OCI-M2 (cell line): Measurements from ENCODE around the gene RNF5.
"Not testable (repeated sequence)": the region's sequence is repeated elsewhere in the genome, so short reads cannot be mapped to it uniquely, and the experiment has no call there.

ENCODE experiments used
- DNase-seq: peaks from one replicate; lab custom pipeline; 2025; ENCODE audit not compliant: unreplicated experiment; lab: John Stamatoyannopoulos, UW

Gene RNF5

GRCh38 chr6:32204268-32204715 lies 26.1 kb downstream of the RNF5 start:
- DNase-seq, result no peak

- no peak for DNase-seq
Measured at GRCh38 chr6:32208996-32209395, 30.8 kb downstream of the RNF5 start.

DNA sequence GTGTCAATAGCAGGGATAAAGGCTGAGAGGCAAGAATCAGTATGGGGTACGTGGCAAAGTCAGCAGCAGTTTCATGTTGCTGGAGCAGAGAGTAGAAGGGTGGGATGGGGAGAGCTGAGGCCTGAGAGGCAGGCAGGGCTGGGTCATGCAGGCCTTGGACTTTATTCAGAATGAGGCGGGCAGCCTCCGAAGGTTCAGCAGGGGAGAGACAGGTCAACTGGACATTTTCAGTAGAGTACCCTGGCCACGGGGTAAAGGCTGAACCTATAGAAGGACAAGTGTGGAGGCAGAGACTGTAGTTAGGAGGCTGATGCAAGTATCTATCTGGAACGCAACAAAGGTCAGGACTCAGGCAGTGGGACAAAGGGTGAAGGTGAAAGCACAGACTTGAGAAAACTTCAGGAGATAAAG lies 32.0 kb downstream of the RNF5 start:
- no peak for DNase-seq

DNA sequence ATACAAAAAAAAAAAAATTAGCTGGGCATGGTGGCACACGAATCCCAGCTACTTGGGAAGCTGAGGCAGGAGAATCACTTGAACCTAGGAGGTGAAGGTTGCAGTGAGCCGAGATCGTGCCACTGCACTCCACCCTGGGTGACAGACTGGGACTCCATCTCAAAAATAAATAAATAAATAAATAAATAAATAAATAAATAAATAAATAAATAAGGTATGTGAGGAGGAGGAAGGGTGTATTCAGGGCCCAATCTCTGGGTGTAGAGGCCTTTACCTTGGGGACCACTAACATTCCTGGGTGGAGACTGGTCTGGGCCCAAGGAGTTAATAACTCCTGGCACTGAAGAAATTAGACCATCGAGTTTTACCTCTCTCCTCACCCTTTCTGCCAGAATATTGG lies 33.2 kb downstream of the RNF5 start:
- not testable (repeated sequence) for DNase-seq

DNA sequence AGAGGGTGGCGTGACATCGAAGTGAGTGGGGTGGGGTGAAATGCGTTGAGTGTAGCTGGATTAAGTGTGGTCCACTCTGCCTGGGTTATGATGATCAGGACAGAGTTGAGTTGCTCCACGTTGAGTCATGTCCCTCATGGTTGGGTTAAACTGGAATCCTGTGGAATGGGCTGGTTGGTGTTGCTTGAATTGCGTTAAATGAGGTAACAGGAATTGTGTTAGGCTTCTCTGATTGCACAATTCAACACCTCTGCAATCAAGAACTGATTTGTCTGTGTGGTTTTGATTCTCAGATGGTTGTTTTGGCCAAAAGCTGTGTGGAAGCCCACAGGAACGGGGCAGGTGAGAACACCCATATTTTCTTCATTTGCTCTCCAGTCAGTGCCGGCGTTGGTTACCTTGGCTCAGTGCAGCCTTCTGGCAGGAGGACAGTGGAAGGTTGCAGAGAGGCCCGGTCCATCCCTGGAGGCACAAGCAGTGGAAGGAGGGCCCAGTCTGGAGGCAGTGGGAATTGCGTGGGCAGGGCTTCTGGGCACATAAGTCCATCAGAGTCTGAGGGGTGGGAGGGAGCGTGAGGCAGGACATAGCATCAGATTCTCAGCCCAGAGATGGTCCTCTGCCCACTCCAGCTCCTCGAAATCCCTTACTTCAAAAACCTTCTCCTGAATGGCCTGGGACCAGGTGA lies 34.0 kb downstream of the RNF5 start:
- DNase-seq, result no peak

GRCh38 chr6:32213649-32214048 lies 35.4 kb downstream of the RNF5 start:
- DNase-seq, result no peak

DNA sequence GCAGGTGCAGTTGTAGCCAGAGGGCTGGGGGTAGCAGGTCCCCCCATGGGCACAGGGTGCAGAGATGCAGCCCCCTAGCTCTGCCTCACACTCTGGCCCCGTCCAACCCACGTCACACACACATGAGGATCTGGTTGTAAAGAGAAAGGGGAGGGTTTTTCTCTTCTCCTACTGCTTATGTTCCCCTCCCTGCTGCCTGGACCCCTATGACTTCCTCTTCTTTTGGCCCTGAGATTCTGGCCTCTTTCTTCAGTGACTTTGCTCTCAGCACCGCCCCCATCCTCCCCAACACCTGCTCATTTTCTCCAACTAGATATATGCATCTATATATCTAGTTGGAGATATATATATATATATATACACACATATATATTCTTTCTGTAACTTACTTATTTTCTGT lies 35.9 kb downstream of the RNF5 start:
- no peak for DNase-seq

DNA sequence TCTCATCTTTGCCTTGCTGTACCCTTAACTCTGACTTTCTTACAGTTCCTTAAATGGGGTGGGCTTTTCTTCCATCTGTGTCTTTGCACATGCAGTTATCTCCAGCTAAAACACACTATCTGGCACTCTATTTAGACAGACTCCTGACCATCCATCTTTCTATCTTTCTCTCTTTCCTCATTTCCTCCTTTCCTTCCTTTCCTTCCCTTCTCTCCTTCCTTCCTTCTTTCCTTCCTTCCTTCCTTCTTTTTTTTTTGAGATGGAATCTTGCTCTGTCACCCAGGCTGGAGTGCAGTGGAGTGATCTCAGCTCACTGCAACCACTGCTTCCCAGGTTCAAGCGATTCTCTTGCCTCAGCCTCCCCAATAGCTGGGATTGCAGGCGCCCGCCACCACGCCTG lies 37.4 kb downstream of the RNF5 start:
- no peak for DNase-seq

- no peak for DNase-seq
Measured at GRCh38 chr6:32216285-32216684, 38.1 kb downstream of the RNF5 start.

GRCh38 chr6:32216998-32217397 lies 38.8 kb downstream of the RNF5 start:
- DNase-seq, result no peak

DNA sequence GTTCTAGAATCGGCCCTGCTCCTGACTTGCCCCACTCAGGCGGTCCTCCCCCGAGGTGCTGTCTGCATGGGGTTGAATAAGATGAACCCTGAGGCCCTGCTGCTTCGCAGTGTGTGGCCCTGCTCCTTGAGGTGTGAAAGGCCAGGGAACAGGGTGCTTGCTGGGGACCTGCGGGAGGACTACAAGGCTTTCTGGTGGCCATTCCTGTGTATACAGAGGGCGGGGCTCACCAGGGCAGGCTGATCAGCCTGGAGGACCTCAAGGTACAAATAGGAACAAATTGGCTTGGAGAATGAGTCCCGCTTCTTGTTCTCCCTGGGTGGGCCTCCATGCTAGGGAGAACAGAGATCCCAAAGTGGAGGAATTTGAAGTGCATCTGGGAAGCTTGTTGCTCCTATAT lies 40.0 kb downstream of the RNF5 start:
- no peak for DNase-seq

DNA sequence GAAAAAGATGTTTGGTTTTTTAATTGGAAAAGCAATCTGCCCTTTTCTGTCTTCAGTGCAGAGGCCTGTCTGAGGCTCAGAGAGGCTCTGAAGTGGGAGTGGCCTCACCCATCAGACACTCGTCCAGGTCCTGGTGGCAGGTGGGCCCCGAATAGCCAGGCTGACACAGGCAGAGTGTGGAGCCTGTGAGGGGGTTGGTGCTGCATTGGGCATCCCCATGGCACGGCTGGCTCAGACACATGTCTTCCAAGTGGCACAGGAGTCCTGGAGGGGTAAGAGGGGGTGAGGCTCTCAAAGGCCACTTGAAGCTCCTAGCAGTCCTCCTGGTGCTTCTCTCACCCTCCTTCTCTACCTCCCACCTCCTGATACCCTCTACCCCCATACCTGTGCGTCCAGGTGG lies 41.8 kb downstream of the RNF5 start:
- DNase-seq, result no peak

GRCh38 chr6:32222333-32223230 lies 44.4 kb downstream of the RNF5 start:
- no peak for DNase-seq

DNA sequence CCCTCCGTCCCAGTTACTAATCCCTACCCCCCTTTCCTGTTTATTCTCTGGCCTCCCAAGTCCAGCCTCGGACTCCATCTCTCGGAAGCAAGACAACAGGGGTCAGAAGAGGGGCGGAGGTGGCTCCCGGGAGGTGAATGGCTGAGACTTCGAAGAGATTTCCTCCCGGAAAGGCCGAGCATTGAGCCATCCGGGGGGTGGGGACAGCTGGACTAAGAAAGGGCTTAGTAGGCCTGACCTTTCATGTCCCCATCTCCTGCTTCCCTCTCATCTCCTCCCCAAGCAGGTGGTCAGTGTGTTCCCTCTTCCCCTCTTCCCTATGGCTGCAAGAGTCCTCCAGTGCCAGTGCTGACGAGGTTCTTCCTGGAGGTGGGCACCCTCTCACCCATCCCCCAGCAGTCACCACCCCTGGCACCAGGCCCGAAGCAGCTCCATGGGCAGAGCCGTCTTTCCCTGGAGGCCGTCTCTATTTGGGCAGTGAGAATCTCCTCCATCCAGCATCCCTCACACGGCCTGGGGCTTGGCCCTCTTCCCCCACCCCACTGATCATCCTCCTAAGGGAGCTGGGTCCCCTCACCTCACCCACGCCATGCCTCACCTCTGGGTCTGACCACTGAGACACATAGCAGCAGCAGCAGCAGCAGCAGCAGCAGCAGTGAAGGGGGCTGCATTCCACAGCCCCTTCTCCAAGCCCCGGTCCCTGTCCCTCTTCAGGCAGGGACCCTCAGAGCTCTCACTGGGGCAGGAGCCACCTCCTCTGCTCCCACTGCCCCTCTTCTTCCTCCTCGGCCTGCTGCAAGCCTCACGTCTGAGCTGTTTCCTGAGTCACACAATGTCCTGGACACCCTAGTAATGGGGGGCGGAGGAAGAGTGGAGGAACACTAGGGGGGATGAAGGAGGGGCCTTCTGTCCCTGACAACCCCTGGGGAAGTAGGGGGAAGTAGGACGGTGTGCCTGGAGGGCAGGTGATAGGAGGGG lies 45.3 kb downstream of the RNF5 start, which contains the start of gene NOTCH4:
Gene NOTCH4 (minus strand): TSS at position 810 of the 978 bp plus-strand sequence. CDS start 139 bp downstream, at position 671.
- DNase-seq, result no peak

DNA sequence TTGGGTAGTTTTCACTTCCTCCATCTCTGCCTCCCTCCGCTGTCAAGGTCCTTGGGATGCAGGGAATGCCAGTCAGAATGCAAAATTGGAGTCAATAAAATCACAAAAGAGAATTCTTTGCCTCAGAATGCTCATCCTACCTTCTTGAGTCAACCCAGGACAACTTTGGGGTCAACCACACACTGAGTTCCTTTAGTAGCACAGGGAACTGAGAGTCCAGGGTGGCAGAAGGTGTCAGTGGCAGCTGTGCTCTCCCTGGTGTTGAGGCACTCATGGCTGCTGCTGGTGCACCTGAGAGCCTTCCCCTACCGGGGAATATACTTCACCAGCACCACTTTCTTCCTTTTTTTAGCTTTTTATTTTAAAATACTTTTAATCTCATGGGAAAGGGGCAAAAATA lies 46.5 kb downstream of the RNF5 start:
- DNase-seq, result no peak

- DNase-seq, result no peak
Measured at GRCh38 chr6:32226434-32226833, 48.2 kb downstream of the RNF5 start.
